ENCODE results near the gene TSHZ2.

The TSHZ2 gene

DNA sequence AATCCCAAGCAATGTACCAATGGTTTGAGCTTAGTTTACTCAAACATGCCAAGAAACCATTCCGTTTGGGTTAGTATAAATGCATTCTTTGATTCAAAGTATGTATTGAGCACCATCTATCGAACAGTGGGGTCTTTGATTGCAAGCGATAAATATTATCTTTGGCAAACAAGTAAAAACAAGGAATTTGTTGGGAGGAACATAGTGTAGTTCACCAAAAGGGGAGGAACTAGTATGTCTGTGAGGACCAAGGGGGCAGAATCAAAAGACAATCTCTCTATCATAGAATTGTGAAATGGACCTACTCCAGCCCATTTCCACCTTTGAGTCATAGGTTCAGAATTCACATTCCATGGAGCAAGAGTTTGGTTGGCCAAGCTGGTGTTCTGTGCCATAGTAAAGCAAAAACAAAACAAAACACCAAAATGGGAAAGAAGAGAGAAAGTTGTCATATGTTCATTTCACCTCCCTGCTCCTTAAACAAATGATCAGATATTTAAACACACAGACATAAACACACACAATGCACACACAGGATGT is 266.0 kb downstream of the TSHZ2 start:
- no peak for DNase-seq (ENCODE audit: low read depth in 2 of 2)

DNA sequence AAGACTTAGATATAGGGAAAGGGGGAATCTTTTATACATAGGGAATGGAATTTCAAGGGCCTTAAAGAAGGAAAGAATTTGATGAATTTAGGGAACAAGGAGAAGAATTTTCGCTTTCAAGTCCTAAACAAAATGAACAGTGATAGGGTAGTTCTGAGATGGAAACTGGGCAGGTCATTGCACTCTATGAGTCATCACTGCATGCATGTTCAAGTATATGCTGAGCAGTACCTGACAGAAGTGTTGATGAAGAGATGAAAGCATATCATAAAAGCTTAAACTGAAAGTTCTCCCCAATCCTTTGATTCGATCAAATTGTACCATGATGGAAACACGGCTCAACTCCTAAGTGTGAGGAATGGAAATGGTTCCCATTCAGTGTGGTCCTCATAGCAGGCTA is 271.0 kb downstream of the TSHZ2 start:
- DNase-seq (ENCODE audit: low read depth in 2 of 2) = no peak

DNA sequence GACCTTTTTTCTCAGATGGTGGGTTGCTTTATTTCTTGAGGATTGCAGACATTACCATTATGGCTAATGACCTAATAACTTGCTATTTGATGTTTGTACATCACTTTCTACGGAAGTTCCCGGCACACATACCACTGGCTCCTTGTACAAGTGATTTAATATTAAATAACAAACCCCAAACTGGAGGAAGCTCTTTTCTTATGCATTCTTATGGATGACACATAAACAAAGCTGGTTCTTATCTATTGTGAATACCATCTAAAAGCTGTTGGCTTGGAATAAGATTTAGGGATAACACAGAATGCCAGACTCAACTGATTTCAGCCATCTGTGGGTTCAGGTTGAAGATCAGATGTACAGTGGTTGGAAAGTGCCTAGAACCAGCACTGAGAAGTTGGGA is 272.6 kb downstream of the TSHZ2 start:
- DNase-seq (ENCODE audit: low read depth in 2 of 2) = no peak

DNA sequence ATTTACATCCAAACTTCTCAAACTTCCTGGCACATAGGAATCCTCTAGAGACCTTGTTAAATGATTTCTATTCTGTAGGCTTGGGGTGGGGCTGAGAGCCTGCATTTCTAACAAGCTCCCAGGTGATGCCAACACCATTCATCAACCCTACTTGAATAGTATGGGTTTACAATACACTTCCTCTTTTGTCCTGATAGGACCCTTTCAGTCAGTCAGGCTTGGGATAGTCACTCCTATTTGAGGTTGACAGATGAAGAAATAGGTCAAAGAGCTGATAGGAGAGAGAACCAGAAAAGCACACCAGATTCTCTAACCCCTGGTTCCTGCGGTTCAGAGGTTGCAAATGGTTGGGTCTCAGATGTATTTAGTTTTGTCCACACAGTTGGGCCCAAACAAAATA is 273.4 kb downstream of the TSHZ2 start:
- no peak for DNase-seq (ENCODE audit: low read depth in 2 of 2)

DNA sequence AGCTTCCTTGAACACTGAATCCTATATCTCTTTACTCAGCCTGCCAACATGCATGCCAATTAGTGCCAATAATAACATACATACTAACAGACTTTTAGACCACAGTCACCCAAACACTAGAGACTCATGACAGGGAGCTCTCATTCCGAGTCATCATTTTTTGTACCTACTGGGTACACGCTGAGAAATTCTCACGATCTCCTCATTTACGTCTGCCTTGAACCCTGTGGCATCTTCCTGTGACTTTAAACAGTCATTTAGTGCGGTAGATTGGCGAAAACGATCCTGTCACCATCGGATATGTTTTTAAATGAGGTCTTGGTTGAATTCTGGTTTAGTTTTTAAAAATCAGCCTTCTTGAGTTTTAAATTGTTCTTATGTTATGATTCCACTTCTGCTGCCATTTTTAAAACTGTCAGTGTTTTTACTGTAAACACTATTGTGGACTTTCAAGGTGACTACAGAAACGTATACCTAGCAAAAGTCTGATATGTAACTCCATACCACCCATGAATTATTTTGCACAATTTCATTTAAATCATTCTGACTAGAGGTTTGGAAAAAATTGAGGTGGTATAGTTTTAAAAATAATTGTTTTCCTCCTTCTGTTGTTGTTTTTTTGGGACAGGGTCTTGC is 275.4 kb downstream of the TSHZ2 start:
- no peak for DNase-seq (ENCODE audit: low read depth in 2 of 2)

DNA sequence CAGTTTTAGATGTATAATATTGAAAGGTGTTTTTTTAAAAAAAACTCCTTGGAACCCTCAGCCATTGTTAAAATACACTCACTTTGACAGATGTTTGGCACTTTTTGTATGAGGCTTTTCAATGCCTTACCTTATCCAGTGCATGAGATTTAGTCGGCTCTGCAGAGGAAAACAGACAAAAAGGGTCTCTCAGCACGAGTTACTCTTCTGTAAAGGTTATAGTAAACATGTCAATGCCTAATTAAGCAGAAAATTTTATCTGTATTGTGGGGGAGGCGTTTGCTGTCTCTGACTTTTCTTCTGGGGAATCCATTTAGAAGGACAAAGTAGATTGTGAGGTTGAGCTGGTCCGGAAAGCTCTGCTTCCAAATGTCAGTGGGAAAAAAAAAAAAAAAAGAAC is 278.3 kb downstream of the TSHZ2 start:
- no peak for DNase-seq (ENCODE audit: low read depth in 2 of 2)

DNA sequence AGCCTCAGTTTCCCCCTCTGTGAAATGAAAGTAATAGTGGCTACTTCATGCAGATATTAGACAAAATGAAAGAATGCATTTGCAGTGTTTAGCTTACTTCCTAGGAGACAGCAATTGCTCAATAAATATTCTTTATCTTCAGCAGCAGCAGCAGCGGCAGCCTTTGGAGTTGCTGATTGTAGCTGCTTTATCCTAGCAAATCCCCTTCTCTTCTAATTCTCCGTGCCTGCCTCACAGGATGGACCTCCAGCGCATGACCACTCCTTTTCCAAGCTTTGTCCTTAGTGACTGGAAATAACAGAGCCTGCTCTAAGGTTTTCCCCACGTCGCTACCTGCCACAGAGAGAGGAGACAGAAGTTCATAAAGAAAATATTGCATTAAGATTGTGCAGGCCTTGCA is 279.8 kb downstream of the TSHZ2 start:
- no peak for DNase-seq (ENCODE audit: low read depth in 2 of 2)

DNA sequence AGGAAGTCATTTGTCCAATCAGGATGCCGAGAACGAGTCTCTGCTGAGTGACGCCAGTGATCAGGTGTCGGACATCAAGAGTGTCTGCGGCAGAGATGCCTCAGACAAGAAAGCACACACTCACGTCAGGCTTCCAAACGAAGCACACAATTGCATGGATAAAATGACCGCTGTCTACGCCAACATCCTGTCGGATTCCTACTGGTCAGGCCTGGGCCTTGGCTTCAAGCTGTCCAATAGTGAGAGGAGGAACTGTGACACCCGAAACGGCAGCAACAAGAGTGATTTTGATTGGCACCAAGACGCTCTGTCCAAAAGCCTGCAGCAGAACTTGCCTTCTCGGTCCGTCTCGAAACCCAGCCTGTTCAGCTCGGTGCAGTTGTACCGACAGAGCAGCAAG is 281.5 kb downstream of the TSHZ2 start:
- DNase-seq (ENCODE audit: low read depth in 2 of 2) = no peak

DNA sequence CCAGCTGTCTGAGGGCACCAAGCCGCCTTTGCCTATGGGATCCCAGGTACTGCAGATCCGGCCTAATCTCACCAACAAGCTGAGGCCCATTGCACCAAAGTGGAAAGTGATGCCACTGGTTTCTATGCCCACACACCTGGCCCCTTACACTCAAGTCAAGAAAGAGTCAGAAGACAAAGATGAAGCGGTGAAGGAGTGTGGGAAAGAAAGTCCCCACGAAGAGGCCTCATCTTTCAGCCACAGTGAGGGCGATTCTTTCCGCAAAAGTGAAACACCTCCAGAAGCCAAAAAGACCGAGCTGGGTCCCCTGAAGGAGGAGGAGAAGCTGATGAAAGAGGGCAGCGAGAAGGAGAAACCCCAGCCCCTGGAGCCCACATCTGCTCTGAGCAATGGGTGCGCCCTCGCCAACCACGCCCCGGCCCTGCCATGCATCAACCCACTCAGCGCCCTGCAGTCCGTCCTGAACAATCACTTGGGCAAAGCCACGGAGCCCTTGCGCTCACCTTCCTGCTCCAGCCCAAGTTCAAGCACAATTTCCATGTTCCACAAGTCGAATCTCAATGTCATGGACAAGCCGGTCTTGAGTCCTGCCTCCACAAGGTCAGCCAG is 283.0 kb downstream of the TSHZ2 start:
- no peak for DNase-seq (ENCODE audit: low read depth in 2 of 2)

DNA sequence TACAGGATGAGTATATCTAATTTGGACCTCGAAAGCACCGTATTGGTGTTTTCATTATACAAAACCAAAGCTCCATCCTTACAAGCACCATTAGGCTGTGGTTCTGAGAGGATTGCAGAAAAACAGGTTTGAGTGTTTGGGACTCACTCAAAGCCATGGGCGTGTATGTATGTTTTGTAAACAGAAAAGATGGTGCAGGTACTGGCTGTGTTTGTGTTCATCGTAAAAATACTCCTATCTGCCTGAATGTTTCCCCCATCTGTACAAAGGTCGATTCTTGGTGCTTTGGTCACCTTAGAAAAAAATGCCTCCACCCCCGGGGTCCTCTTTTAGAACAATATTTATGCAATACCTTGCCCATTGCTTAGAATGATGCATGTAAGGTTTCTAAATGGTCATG is 286.6 kb downstream of the TSHZ2 start:
- no peak for DNase-seq (ENCODE audit: low read depth in 2 of 2)

DNA sequence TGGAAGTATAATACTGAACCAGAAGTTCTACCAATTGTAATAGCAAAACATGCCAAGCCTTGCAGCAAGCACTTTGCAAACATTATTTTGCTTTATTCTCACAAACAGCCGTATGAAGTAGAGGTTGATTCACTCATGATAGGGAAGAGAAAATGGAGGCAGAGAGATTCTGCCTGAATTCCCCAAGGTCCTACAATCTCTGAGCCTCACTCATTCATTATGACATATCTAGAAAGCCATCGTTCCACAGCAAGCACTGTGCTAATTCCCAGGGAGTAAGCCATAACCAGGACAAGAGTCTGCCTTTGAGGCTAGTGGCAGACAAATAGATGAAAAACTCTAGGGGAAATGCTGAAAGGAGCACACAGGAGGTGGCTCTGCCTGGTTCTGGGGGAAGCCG is 288.0 kb downstream of the TSHZ2 start:
- DNase-seq (ENCODE audit: low read depth in 2 of 2) = no peak

DNA sequence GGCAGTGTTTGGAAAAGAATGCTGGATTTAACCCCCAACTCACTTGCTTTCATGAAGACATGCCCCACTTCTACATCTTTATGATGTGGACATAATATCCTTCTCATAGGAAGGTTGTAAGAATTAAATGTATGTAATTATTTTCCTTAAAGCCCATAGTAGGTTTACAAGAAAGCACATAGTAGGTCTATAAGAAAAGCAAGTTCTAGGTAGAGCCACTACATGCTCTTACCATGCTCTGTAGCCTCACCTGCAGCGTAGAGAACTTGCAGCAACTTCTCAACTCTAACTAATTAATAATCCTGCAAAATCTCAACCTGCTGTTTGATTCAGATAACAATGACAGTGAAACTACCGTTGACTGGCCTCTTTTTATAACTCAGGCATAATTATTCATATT is 288.4 kb downstream of the TSHZ2 start:
- DNase-seq (ENCODE audit: low read depth in 2 of 2) = no peak

DNA sequence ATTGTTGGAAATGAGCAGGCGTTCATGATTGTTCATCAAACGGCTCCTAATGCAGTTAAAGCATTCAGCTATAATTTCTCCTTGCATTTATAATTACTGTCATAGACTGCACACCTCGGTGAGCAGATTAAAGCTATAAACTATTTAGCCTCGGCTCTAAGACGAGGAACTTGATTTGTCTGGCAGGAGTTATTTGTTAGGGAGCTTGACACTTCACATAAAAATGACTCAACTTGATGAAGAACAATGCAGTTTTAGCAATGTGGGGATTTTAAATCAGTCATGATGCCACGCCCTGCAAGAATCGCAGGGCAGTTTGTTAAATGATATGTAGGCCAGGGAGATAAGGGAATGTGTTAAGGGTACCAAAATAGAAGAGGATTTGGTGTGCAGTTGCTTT is 290.2 kb downstream of the TSHZ2 start:
- DNase-seq (ENCODE audit: low read depth in 2 of 2) = no peak

DNA sequence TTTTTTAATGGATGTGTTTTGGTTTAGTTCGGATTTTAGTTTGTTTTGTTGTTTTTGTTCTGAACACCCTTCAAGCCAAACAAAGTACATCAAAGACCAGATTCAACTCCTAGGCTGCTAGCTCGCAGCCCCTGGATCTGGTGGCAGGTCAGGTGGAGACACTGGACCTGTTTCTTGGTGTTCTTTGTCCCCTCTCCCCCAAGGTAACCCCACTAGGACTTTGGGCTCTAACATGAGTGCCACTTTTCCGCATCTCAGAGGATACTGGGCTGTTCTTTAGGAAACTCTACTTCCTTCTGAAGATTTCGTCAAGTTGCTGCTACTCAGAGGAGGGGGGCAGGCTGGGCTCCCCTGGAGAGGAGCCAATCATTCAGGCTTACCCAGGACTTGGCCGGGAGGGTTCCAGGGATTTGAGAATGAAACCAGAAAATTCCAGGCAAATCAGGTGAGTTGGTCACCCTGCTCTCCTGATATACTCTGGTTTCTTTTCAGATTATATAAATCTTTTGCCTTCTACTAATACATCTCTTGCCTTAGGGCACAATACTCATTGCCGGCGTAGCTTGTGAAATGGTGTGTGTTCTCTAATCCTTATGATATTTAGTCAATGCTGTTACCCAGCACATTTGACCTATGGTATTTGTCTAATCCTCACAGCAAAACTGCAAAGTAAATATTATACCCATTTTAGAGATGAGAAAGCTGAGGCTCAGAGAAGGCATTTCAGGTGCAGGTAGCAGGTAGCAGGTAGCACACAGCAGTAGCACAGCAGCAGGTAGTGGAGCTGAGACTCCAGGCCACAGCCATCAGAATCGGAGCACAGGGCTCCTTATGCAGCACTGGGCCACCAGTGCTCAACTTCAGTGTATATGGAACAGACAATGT is 291.6 kb downstream of the TSHZ2 start:
- DNase-seq (ENCODE audit: low read depth in 2 of 2) = no peak

DNA sequence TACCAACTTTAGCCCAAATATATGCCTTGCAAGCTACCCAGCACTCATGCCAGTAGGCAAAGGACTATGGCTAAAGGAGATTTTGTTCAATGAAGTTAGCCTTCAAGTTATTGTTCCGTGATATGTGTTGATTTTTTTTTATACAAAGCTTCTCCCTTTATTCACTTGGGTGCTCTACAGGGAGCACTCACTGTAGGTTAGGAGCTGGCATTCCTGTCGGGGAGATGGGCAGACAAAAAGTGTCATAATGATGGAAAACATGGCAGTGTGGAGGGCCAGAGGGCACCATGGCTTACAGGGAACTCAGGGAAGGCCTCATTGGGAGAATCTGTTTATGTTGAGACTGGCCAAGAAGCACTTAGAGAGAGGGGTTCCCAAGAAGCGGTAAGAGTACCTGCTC is 292.4 kb downstream of the TSHZ2 start:
- no peak for DNase-seq (ENCODE audit: low read depth in 2 of 2)

DNA sequence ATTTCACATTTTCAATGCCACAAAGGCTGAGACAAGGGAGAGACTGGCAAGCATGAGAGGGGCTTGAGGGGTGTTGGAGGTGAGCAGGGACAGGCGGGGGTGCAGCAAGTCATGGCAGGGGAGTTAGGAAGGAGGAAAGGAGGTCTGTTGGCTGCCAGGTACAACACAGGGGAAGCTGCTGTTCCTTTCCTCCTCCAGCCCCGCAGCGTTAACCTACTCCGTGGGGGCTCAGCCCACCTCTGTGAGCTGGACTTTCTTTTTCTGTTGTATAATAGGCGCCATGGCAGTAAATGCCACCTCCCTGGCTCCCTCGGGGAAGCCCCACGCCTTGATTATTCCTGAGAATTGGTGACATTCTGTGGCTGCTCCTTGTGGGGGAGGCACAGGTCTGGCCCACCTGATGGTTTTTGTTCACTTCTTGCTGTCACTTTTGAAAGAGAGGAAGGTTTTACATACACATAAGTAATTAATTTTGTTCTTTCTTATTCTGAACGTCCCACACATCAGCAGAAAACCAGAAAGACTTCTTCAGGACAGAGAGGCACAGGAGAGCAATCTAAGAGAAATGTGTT is 293.2 kb downstream of the TSHZ2 start:
- no peak for DNase-seq (ENCODE audit: low read depth in 2 of 2)

DNA sequence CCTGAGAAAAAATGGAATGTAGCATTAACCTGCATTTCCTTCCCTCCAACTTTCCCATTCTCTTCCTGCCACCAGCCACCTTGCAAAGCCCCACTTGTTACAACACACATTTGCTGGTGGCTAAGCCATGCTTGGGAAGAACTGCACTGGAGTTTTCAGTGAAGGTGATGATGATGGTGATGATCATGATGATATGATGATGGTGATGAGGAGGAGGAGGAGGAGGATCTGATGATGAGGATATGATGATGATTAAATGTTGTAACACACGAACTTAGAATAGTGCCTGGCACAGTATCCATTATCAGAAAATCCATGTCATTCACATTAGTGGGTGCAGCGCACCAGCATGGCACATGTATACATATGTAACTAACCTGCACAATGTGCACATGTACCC is 297.2 kb downstream of the TSHZ2 start:
- DNase-seq (ENCODE audit: low read depth in 2 of 2) = no peak

DNA sequence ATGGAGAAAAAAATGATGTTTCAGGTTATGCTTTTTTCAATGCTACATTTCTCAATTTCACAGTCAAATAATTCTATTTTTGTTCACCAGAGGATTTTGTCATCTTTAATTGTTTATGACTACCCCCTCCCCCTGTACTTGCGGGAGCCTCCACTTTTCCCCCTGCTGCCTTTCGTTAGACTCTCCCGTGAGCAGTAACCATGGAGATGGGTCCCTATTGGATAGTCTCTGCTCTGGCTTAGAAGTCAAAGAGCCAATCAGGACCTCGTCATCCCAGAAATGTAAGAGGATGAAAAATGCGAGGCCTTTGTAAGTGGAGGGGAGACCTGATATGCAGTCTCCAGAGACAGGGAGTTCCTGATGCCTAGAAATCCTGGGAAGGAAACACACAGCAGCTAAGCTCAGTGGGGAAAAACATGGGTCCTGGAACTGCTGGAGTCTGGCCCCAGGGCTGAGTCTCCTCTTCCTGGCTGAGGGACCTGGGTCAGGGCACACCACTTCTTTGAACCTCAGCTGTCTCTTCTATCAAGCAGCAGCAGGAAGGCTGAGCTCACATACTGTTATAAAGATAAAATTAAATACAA is 298.7 kb downstream of the TSHZ2 start:
- DNase-seq (ENCODE audit: low read depth in 2 of 2) = no peak

DNA sequence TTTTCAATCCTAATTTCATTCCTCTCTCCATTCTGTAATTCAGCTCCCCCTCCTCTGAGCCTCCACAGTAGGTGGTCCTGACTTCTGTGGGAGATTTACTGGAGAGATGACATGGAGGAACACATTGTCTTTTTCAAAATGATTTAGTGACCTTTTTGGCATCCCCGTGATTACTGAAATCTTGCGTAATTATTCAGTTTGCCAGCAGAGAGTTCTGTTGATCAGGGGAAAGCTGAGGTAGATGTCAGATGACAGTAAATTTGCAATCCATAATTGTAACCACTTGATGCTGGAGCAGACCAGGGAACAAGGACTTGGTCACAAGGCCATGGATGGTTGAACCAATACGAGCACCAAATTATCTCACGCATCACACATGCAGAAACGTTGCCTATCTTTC is 302.2 kb downstream of the TSHZ2 start:
- no peak for DNase-seq (ENCODE audit: low read depth in 2 of 2)

DNA sequence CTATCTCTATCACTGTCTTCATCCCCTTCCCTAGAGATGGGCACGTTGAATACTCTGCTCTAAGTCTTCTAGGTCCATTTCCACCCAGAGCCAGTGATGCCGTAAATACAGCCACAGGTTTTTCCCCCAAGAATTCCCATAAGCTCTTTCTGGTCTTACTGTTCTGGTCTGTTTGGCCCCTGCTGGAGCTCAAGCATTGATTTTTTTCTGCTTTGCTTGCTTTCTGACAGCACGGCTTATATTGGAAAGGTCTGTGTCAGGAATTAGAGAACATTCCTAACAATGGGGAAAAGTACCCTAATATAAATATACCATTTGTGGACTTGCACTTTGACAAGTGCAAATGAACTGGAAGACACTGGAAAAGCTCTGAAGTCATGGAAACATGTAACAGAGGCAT is 302.6 kb downstream of the TSHZ2 start:
- DNase-seq (ENCODE audit: low read depth in 2 of 2) = no peak

DNA sequence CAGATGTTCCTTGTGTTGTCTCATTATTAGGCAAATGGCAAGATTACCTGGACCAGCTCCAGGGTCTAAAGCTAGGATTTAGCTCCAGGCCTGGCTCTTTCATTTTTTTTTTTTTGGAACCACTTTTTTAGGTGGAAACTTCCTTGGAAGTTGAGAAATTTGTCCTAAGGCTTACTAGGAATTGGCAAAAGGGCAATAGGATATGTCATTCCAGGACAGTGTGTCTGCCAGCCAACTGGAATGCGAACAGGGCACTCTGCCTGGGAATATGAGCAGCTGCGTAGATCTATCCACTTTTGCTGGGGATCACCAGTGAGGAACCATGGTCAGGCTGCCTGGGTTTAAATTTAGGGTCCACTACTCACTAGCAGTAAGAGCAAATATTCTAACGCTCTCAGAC is 304.0 kb downstream of the TSHZ2 start:
- no peak for DNase-seq (ENCODE audit: low read depth in 2 of 2)

DNA sequence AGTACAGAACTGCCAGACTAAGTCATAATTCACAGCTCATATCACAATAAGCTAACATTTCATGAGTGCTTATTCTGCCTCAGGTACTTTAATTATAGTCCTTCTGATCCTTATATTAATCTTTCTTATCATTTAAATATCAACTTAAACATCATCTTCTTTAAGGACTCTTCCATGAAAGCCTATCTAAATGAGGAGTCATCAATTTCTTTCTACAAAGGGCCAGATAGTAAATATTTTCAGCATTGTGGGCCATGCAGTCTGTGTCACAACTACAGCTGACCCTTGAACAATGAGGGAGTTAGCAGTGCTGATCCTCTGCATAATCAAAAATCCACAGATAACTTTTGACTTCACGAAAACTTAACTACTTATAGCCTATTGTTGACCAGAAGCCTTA is 306.4 kb downstream of the TSHZ2 start:
- DNase-seq (ENCODE audit: low read depth in 2 of 2) = no peak

All from activated CD4-positive, alpha-beta T cell treated with anti-CD3 and anti-CD28 coated beads for 24 hours (primary cell).